GM04503 (cell line): Measurements from ENCODE around the gene GAGE12D.
"Not testable (repeated sequence)": the region's sequence is repeated elsewhere in the genome, so short reads cannot be mapped to it uniquely, and the experiment has no call there.

Experiments used
- DNase-seq: peaks from one replicate; pipeline ENCODE4 v3.0.0-alpha.2; 2012; ENCODE audit warnings: low read depth

Gene GAGE12D

GRCh38 chrX:49541433-49541832 is at the start of gene GAGE12D:
GAGE12D (plus strand) TSS chrX:49541733; CDS start chrX:49542888, 1,155 bp downstream.
- not testable (repeated sequence) for DNase-seq

GRCh38 chrX:49531877-49532276 is 9.7 kb upstream of the GAGE12D start, which contains the start of gene GAGE12C:
GAGE12C (plus strand) TSS chrX:49532177; CDS start chrX:49533332, 1,155 bp downstream.
- not testable (repeated sequence) for DNase-seq

- DNase-seq = not testable (repeated sequence)
Measured at GRCh38 chrX:49550989-49551388, 9.5 kb downstream of the GAGE12D start, which contains the start of gene GAGE12E. GAGE12E (plus strand) TSS chrX:49551289; CDS start chrX:49552444, 1,155 bp downstream.

DNA sequence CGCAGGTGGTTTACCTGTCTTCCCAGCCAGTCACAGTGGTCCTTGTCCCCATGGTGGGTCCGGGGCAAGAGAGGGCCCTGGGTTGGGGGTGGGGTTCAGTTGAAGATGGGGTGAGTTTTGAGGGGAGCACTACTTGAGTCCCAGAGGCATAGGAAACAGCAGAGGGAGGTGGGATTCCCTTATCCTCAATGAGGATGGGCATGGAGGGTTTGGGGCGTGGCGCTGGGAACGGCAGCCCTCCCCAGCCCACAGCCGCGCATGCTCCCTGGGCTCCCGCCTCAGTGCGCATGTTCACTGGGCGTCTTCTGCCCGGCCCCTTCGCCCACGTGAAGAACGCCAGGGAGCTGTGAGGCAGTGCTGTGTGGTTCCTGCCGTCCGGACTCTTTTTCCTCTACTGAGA is 19.0 kb downstream of the GAGE12D start, which contains the start of gene GAGE12F:
Gene GAGE12F, plus strand, starts transcription at position 301 of the 400 bp plus-strand sequence. CDS start 1,155 bp downstream, outside the sequence.
- not testable (repeated sequence) for DNase-seq

DNA sequence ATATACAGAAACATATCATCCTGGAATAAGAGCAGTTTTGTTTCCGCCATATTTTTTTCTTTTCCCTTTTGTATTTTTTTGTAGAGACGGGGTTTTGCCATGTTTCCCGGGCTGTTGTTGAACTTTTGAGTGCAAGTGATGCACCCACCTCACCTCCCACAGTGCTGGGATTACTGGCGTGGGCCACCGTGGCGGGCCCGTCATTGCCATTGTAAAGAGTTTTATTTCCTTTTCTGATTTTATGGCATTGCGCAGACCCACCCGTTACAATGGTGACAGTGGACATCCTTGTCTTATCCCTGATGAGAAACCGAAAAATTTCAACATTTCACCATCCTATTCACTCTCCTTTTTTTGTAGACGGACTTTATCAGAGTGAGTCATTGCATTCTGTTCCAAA is 27.2 kb downstream of the GAGE12D start:
- not testable (repeated sequence) for DNase-seq

DNA sequence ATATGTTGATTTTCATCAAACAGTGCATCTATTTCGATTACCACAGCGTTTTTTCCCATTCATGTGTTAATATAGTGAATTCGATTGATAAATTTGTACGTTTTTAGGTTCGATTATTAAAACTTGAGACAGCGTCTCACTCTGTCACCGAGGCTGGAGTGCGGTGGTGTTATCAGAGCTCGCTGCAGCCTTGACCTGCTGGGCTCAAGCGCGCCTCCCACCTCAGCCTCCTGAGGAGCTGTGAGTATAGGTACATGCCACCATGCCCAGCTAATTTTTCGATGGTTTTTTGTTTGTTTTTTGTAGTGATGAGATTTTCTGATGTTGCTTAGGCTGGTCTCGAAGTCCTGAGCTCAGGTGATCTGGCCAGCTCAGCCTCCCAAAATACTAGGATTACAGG is 27.6 kb downstream of the GAGE12D start:
- not testable (repeated sequence) for DNase-seq

DNA sequence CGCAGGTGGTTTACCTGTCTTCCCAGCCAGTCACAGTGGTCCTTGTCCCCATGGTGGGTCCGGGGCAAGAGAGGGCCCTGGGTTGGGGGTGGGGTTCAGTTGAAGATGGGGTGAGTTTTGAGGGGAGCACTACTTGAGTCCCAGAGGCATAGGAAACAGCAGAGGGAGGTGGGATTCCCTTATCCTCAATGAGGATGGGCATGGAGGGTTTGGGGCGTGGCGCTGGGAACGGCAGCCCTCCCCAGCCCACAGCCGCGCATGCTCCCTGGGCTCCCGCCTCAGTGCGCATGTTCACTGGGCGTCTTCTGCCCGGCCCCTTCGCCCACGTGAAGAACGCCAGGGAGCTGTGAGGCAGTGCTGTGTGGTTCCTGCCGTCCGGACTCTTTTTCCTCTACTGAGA is 28.6 kb downstream of the GAGE12D start, which contains the start of gene GAGE12G:
Gene GAGE12G, plus strand, starts transcription at position 301 of the 400 bp plus-strand sequence. CDS start 1,155 bp downstream, outside the sequence.
- not testable (repeated sequence) for DNase-seq

- DNase-seq = not testable (repeated sequence)
Measured at GRCh38 chrX:49579649-49580048, 38.1 kb downstream of the GAGE12D start, which contains the start of gene GAGE12H. GAGE12H (plus strand) TSS chrX:49579949; CDS start chrX:49581104, 1,155 bp downstream.

DNA sequence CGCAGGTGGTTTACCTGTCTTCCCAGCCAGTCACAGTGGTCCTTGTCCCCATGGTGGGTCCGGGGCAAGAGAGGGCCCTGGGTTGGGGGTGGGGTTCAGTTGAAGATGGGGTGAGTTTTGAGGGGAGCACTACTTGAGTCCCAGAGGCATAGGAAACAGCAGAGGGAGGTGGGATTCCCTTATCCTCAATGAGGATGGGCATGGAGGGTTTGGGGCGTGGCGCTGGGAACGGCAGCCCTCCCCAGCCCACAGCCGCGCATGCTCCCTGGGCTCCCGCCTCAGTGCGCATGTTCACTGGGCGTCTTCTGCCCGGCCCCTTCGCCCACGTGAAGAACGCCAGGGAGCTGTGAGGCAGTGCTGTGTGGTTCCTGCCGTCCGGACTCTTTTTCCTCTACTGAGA is 47.7 kb downstream of the GAGE12D start, which contains the start of gene GAGE2A:
Gene GAGE2A, plus strand, starts transcription at position 301 of the 400 bp plus-strand sequence. CDS start 1,155 bp downstream, outside the sequence.
- DNase-seq = not testable (repeated sequence)

GRCh38 chrX:49589769-49590478 is 48.4 kb downstream of the GAGE12D start:
- DNase-seq = not testable (repeated sequence)

DNA sequence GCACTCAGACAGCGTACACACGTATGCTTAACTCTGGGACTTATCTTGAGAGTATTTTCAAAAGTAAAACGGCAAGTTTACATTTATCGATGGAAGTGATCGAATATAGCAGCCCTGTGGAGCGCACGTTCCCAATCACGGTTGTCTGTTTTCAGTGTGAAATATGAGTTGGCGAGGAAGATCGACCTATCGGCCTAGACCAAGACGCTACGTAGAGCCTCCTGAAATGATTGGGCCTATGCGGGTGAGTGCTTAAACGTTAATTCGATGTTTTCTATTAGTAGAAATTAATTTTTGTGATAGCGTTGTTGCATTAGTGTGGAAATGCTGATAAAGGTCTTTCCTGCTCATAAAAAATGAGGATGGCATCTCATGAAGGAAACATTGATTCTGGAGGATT is 49.0 kb downstream of the GAGE12D start:
- DNase-seq = not testable (repeated sequence)
